Myometrial cell (primary cell): ENCODE data around the gene DMRTC1. TPM values are rescaled to one million over a fixed set of nuclear protein-coding genes. Genes with fewer than 3 reads are reported as not detected.

Source experiments
- total RNA-seq: library from RNA; depleted of rRNA; stranded (reverse); fragments of >200 nt; gene quantifications from 2 replicates; pipeline ENCODE4 v1.2.3, GENCODE V29; 2015

The DMRTC1 gene
- not detected in 2 replicates for total RNA-seq

DNA sequence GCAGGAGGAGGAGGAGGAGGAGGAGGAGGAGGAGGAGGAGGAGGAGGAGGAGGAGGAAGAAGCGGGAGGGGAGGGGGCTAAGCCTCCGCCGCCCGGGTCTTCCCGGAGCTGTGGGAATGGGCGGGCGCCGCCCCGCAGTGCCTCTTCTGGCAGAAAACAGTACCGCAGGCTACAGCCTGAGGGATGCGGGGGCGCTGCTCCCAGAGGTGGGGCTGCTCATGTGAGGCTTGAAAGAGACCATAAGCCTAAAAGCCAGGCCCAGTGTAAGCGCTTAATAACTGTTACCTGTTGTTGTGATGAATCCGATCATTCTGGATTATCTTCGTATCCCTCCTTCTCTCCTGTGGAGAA is at the start of gene DMRTC1:
TSS of gene DMRTC1 (minus strand) at position 19 of the 351 bp plus-strand sequence. CDS start 68,143 bp downstream, outside the sequence.

DNA sequence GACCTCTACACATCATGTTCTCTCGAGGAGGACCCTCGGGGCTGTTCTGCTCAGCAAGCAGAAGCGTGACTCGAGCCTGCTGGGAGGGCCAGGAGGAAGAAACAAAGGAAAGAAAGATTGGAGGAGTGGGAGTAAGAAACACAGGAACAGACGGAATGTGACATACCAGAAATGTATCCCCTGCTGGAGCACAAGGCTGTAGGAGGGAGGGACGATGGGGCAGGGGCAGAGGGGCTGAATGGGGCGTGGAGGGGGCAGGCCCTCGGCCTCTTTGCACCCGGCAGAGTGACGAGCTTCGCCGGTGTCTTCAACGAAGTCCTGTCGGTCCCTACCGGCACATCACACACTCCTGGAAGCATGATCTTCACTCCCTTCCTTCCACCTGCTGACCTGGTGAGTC is 5.7 kb downstream of the DMRTC1 start, which contains the start of gene FAM236A:
TSS of gene FAM236A (plus strand) at position 301 of the 400 bp plus-strand sequence. CDS start at position 358, 57 bp downstream.

GRCh38 chrX:72912315-72912714 is 31.3 kb downstream of the DMRTC1 start, which contains the start of gene FAM236C:
Gene FAM236C (plus strand): TSS chrX:72912615. CDS start chrX:72912715, 100 bp downstream.

Other genes starting within 250 kb of the DMRTC1 start
- gene PHKA1, start 229.5 kb downstream of the DMRTC1 start, total RNA-seq: 6.1 and 7.6 TPM in 2 replicates
- not detected in 2 replicates for gene DMRTC1B, start 166.9 kb downstream of the DMRTC1 start, total RNA-seq
- not detected in 2 replicates for gene FAM236B, start 161.2 kb downstream of the DMRTC1 start, total RNA-seq
- gene FAM236D, start 135.6 kb downstream of the DMRTC1 start, total RNA-seq: not detected in 2 replicates
- gene FAM236C, start 31.2 kb downstream of the DMRTC1 start, total RNA-seq: not detected in 2 replicates
- not detected in 2 replicates for gene FAM236A, start 5.6 kb downstream of the DMRTC1 start, total RNA-seq
- gene PABPC1L2B, start 59.1 kb upstream of the DMRTC1 start, total RNA-seq: not detected in 2 replicates
- gene PABPC1L2A, start 135.7 kb upstream of the DMRTC1 start, total RNA-seq: not detected in 2 replicates